Upper lobe of right lung (tissue), 1 donor: ENCODE data around the gene HSD17B1. TPM values are rescaled to one million over a fixed set of nuclear protein-coding genes. Genes with fewer than 3 reads are reported as not detected.
"Not testable (repeated sequence)": the region's sequence is repeated elsewhere in the genome, so short reads cannot be mapped to it uniquely, and the experiment has no call there.

Experiments used
- ATAC-seq: fragments of 200-7000 bp; cut with Tn5 transposase; one replicate; pipeline ENCODE4 v1.9.1; 2020; ENCODE audit warnings: mild to moderate bottlenecking, moderate library complexity
- DNase-seq: peaks from one replicate; pipeline ENCODE4 v3.0.0-alpha.2; 2020
- H3K27ac ChIP-seq: fragments of 200-600 bp; one replicate; pipeline ENCODE4 v1.8.0; 2022
- H3K27me3 ChIP-seq: fragments of 200-600 bp; one replicate; pipeline ENCODE4 v1.8.0; 2022; ENCODE audit warnings: mild to moderate bottlenecking
- H3K36me3 ChIP-seq: fragments of 200-600 bp; one replicate; pipeline ENCODE4 v1.8.0; 2022
- H3K4me1 ChIP-seq: fragments of 200-600 bp; one replicate; pipeline ENCODE4 v1.8.0; 2022
- H3K4me3 ChIP-seq: fragments of 200-600 bp; one replicate; pipeline ENCODE4 v1.8.0; 2022; ENCODE audit warnings: mild to moderate bottlenecking
- H3K9me3 ChIP-seq: fragments of 200-600 bp; one replicate; pipeline ENCODE4 v1.8.0; 2022
- CTCF ChIP-seq: fragments of 200-600 bp; IDR thresholded peaks from one replicate; pipeline ENCODE4 v1.8.0; 2022; ENCODE audit warnings: antibody characterized with exemption
- intact Hi-C: fragments of 100-400 bp; cut with DNase I; formaldehyde crosslinking; loops from one replicate; pipeline ENCODE4 v1.11.0; 2022
- total RNA-seq: library from RNA; stranded (reverse); fragmentation: NEBNext Ultra II Directional; extraction: Animal tissue kit (Norgen Biotek cat#: 25700); gene quantifications from one replicate; pipeline ENCODE4 v1.2.1, GENCODE V29; 2021
- donor health status: DM: no; HTN: yes; CAD: no; lungs with severe emphysema.

Gene HSD17B1
- total RNA-seq, 1 donor from 2014 or later, result 1.4 TPM

- H3K27me3 ChIP-seq, result no peaks in the 10 kb centered on the region
- no peak for TF ChIP-seq CTCF
- no peaks in the 10 kb centered on the region for H3K9me3 ChIP-seq
Observed at GRCh38 chr17:42544874-42545283, 7.8 kb upstream of the HSD17B1 start.

GRCh38 chr17:42545755-42546505, 6.8 kb upstream of the HSD17B1 start:
- DNase-seq, intact Hi-C loops, ATAC-seq, H3K9me3 ChIP-seq, H3K27me3 ChIP-seq, H3K27ac ChIP-seq, H3K4me1 ChIP-seq, H3K4me3 ChIP-seq: not testable (repeated sequence)
- H3K36me3 ChIP-seq, result peaks cover 23% of the 10 kb centered on the region

More at GRCh38 chr17:42544874-42545283, 7.8 kb upstream of the HSD17B1 start:
- peaks cover 31% of the 10 kb centered on the region for H3K36me3 ChIP-seq
- no peak for ATAC-seq
- H3K27ac ChIP-seq, result no peak overlapping the region
- intact Hi-C loops, result no loop called here
- no peak for DNase-seq
- H3K4me3 ChIP-seq, result no peak overlapping the region
- H3K4me1 ChIP-seq, result peaks cover 6% of the 10 kb centered on the region

GRCh38 chr17:42547001-42547461, 5.7 kb upstream of the HSD17B1 start:
- no peaks in the 10 kb centered on the region for H3K9me3 ChIP-seq
- DNase-seq (no peak), ATAC-seq (no peak)
- peaks cover 12% of the 10 kb centered on the region for H3K36me3 ChIP-seq
- H3K27ac ChIP-seq, result no peak overlapping the region
- H3K4me3 ChIP-seq, result no peak overlapping the region
- H3K4me1 ChIP-seq, result peaks cover 6% of the 10 kb centered on the region
- intact Hi-C loops, result no loop called here
- TF ChIP-seq CTCF, result no peak
- no peaks in the 10 kb centered on the region for H3K27me3 ChIP-seq

- peak overlapping the region; percentile 36 for H3K4me3 ChIP-seq
- peaks cover 6% of the 10 kb centered on the region for H3K36me3 ChIP-seq
- no peak overlapping the region for H3K27ac ChIP-seq
- no peaks in the 10 kb centered on the region for H3K27me3 ChIP-seq
- H3K4me1 ChIP-seq, result peaks cover 6% of the 10 kb centered on the region
- no peak for DNase-seq
- no peak for TF ChIP-seq CTCF
- no peak for ATAC-seq
- intact Hi-C loops, result no loop called here
- H3K9me3 ChIP-seq, result no peaks in the 10 kb centered on the region
Observed at GRCh38 chr17:42547698-42548069, 5.0 kb upstream of the HSD17B1 start.

GRCh38 chr17:42548070-42548837, 4.5 kb upstream of the HSD17B1 start:
- H3K4me3 ChIP-seq, result peak overlapping the region; percentile 36
- H3K27me3 ChIP-seq, result no peaks in the 10 kb centered on the region
- ATAC-seq, result peak; percentile 92
- peaks cover 6% of the 10 kb centered on the region for H3K4me1 ChIP-seq
- no peak overlapping the region for H3K27ac ChIP-seq
- intact Hi-C loops, result no loop called here
- H3K9me3 ChIP-seq, result no peaks in the 10 kb centered on the region
- H3K36me3 ChIP-seq, result peaks cover under 1% of the 10 kb centered on the region
- peak; percentile 93 for DNase-seq
- TF ChIP-seq CTCF, result peak; percentile 42
